ENCODE measurements around the gene LDHA. TPM values are rescaled to one million over a fixed set of nuclear protein-coding genes. Genes with fewer than 3 reads are reported as not detected.

Gene LDHA
- total and polyA plus RNA-seq, 9 of the 15 experiments (the other 6 are each of a cell fraction or from before 2014, with no cell fraction given): 535 to 3,001 (median 926) TPM

DNA sequence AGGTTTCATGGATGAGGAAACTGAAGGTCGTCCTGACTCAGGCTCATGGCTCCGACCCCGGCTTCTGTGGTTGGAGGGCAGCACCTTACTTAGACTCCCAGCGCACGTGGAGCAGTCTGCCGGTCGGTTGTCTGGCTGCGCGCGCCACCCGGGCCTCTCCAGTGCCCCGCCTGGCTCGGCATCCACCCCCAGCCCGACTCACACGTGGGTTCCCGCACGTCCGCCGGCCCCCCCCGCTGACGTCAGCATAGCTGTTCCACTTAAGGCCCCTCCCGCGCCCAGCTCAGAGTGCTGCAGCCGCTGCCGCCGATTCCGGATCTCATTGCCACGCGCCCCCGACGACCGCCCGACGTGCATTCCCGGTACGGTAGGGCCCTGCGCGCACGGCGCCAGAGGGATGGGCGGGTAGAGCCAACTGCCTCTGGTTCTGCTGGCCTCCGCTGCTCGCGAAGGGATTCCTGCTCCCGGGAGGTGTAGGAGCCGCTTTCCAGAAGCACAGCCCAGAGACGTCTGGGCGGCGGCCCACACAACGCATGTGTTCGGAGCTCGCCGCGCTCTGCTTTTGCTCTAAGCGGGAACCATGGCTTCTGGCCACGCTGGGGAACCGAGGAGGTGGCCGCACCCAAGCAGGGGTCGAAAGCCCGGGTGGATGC lies at the start of gene LDHA (continued):
- TF ChIP-seq ZNF232 (CRISPR knock-in tag; IDR thresholded peaks at IDR 0.05) (peak; percentile 86; the same call in 1 of the 2 replicates), SUPT5H (IDR thresholded peaks at IDR 0.05) (peak; percentile 98), ZNF224 (CRISPR knock-in tag; IDR thresholded peaks at IDR 0.05) (peak; percentile 76; the same call in 1 of the 2 replicates), FOXA3 (CRISPR knock-in tag; conservative IDR thresholded peaks at IDR 0.05 in 1 of 2, IDR thresholded peaks at IDR 0.05 in 1 of 2) (0 out of 4 replicates have a peak, but pooled peaks of 1 of the 2 experiments have one; percentile 55), ZNF668 (CRISPR knock-in tag; IDR thresholded peaks at IDR 0.05) (peak; percentile 40; the same call in 1 of the 2 replicates), HNRNPL (IDR thresholded peaks at IDR 0.05; ENCODE audit: low read depth, low read length) (peak; percentile 69), MAFK (IDR thresholded peaks at IDR 0.05; ENCODE audit: low read length) (peak; percentile 40), MXI1 (IDR thresholded peaks at IDR 0.05; ENCODE audit: low read depth, low read length) (peak; percentile 76), ATF7 (IDR thresholded peaks at IDR 0.05) (peak; percentile 96), CHD2 (IDR thresholded peaks at IDR 0.05; ENCODE audit: low read depth, low read length) (no peak), HNRNPLL (IDR thresholded peaks at IDR 0.05; ENCODE audit: low read depth, low read length, poor library complexity, severe bottlenecking) (peak; percentile 82), FOSL1 (tag; conservative IDR thresholded peaks at IDR 0.05) (peak; percentile 60), SIN3A (IDR thresholded peaks at IDR 0.05; ENCODE audit: borderline replicate concordance in 2 of 2, control insufficient read depth in 1 of 2, low read depth in 2 of 2, low read length in 2 of 2) (peak in 1 of 2 experiments; percentile 55; a peak in 2 of 4 replicates), FOXK2 (conservative IDR thresholded peaks at IDR 0.05 in 1 of 2, IDR thresholded peaks at IDR 0.05 in 1 of 2; ENCODE audit: low read depth in 2 of 2) (peak; percentile 19 to 67; a peak in 3 of 4 replicates), ZFPM2 (CRISPR knock-in tag; IDR thresholded peaks at IDR 0.05) (0 out of 2 replicates have a peak, but pooled peaks have one; percentile 45), SAFB (IDR thresholded peaks at IDR 0.05; ENCODE audit: borderline replicate concordance, low read depth, low read length) (no peak), SMAD4 (CRISPR knock-in tag; conservative IDR thresholded peaks at IDR 0.05) (peak; percentile 77), PTTG1 (tag; IDR thresholded peaks at IDR 0.05; ENCODE audit: low read depth) (no peak)
- TF ChIP-seq, protein P1, sequence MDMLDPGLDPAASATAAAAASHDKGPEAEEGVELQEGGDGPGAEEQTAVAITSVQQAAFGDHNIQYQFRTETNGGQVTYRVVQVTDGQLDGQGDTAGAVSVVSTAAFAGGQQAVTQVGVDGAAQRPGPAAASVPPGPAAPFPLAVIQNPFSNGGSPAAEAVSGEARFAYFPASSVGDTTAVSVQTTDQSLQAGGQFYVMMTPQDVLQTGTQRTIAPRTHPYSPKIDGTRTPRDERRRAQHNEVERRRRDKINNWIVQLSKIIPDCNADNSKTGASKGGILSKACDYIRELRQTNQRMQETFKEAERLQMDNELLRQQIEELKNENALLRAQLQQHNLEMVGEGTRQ (CRISPR knock-in tag; IDR thresholded peaks at IDR 0.05): peak; percentile 76
- TF ChIP-seq, protein P2, sequence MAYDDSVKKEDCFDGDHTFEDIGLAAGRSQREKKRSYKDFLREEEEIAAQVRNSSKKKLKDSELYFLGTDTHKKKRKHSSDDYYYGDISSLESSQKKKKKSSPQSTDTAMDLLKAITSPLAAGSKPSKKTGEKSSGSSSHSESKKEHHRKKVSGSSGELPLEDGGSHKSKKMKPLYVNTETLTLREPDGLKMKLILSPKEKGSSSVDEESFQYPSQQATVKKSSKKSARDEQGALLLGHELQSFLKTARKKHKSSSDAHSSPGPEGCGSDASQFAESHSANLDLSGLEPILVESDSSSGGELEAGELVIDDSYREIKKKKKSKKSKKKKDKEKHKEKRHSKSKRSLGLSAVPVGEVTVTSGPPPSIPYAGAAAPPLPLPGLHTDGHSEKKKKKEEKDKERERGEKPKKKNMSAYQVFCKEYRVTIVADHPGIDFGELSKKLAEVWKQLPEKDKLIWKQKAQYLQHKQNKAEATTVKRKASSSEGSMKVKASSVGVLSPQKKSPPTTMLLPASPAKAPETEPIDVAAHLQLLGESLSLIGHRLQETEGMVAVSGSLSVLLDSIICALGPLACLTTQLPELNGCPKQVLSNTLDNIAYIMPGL (CRISPR knock-in tag; IDR thresholded peaks at IDR 0.05): peak; percentile 87; the same call in 1 of the 2 replicates
- TF ChIP-seq, protein P3, sequence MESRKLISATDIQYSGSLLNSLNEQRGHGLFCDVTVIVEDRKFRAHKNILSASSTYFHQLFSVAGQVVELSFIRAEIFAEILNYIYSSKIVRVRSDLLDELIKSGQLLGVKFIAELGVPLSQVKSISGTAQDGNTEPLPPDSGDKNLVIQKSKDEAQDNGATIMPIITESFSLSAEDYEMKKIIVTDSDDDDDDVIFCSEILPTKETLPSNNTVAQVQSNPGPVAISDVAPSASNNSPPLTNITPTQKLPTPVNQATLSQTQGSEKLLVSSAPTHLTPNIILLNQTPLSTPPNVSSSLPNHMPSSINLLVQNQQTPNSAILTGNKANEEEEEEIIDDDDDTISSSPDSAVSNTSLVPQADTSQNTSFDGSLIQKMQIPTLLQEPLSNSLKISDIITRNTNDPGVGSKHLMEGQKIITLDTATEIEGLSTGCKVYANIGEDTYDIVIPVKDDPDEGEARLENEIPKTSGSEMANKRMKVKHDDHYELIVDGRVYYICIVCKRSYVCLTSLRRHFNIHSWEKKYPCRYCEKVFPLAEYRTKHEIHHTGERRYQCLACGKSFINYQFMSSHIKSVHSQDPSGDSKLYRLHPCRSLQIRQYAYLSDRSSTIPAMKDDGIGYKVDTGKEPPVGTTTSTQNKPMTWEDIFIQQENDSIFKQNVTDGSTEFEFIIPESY (CRISPR knock-in tag; IDR thresholded peaks at IDR 0.05): peak; percentile 66; the same call in 1 of the 2 replicates
- TF ChIP-seq, protein P4, sequence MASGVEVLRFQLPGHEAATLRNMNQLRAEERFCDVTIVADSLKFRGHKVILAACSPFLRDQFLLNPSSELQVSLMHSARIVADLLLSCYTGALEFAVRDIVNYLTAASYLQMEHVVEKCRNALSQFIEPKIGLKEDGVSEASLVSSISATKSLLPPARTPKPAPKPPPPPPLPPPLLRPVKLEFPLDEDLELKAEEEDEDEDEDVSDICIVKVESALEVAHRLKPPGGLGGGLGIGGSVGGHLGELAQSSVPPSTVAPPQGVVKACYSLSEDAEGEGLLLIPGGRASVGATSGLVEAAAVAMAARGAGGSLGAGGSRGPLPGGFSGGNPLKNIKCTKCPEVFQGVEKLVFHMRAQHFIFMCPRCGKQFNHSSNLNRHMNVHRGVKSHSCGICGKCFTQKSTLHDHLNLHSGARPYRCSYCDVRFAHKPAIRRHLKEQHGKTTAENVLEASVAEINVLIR (CRISPR knock-in tag; IDR thresholded peaks at IDR 0.05): peak; percentile 89
